Neural progenitor cell (in vitro differentiated cells): Measurements from ENCODE around the gene FBXL20. TPM values are rescaled to one million over a fixed set of nuclear protein-coding genes. Genes with fewer than 3 reads are reported as not detected.
"Not testable (repeated sequence)": the region's sequence is repeated elsewhere in the genome, so short reads cannot be mapped to it uniquely, and the experiment has no call there.

Experiments used
- DNase-seq: peaks from one replicate; pipeline ENCODE4 v3.0.0-alpha.2; 2016; ENCODE audit warnings: low spot score
- H2AFZ ChIP-seq: fragments of 200-600 bp; sonication (generic); replicated peaks from 2 replicates; pipeline ENCODE4 v1.6.1; 2016; ENCODE audit warnings: antibody characterized with exemption
- H3F3A ChIP-seq: fragments of 200-600 bp; sonication (generic); 2 replicates; pipeline ENCODE4 v1.6.1; 2016; ENCODE audit warnings: antibody characterized with exemption, low read depth
- H3K27ac ChIP-seq: fragments of 200-600 bp; sonication (generic); 2 replicates; pipeline ENCODE4 v1.5.1; 2016; ENCODE audit warnings: mild to moderate bottlenecking
- H3K27me3 ChIP-seq: fragments of 200-600 bp; sonication (generic); 2 replicates; pipeline ENCODE4 v1.6.1; 2016; ENCODE audit warnings: mild to moderate bottlenecking, moderate library complexity
- H3K36me3 ChIP-seq: fragments of 200-600 bp; sonication (generic); 2 replicates; pipeline ENCODE4 v1.5.1; 2016
- H3K4me1 ChIP-seq: fragments of 200-600 bp; sonication (generic); 2 replicates; pipeline ENCODE4 v1.6.1; 2016; ENCODE audit warnings: mixed run types
- H3K4me2 ChIP-seq: fragments of 200-600 bp; sonication (generic); 2 replicates; pipeline ENCODE4 v1.6.1; 2016
- H3K4me3 ChIP-seq: fragments of 200-600 bp; sonication (generic); 2 replicates; pipeline ENCODE4 v1.5.1; 2016
- H3K79me2 ChIP-seq: fragments of 200-600 bp; sonication (generic); 2 replicates; pipeline ENCODE4 v1.6.1; 2016; ENCODE audit warnings: low read depth
- H3K9ac ChIP-seq: fragments of 200-600 bp; sonication (generic); 2 replicates; pipeline ENCODE4 v1.6.1; 2016
- H3K9me3 ChIP-seq: fragments of 200-600 bp; sonication (generic); 2 replicates; pipeline ENCODE4 v1.5.1; 2016; ENCODE audit warnings: low read depth
- H4K20me1 ChIP-seq: fragments of 200-600 bp; sonication (generic); 2 replicates; pipeline ENCODE4 v1.6.1; 2016; ENCODE audit warnings: low read depth
- H3K27ac Mint-ChIP-seq: 3 replicates; pipeline ENCODE4 v1.8.0; 2021; ENCODE audit warnings: mixed read lengths
- H3K27me3 Mint-ChIP-seq: 2 replicates; pipeline ENCODE4 v1.8.0; 2022; ENCODE audit warnings: low read depth, mild to moderate bottlenecking, inconsistent platforms, moderate library complexity, mixed read lengths; ENCODE audit not compliant: insufficient read depth
- H3K36me3 Mint-ChIP-seq: 3 replicates; pipeline ENCODE4 v1.8.0; 2021; ENCODE audit warnings: mixed read lengths
- H3K4me1 Mint-ChIP-seq: 3 replicates; pipeline ENCODE4 v1.8.0; 2021; ENCODE audit warnings: mixed read lengths
- H3K4me3 Mint-ChIP-seq: 3 replicates; pipeline ENCODE4 v1.8.0; 2021; ENCODE audit warnings: mild to moderate bottlenecking, moderate library complexity, mixed read lengths
- H3K9me3 Mint-ChIP-seq: 3 replicates; pipeline ENCODE4 v1.8.0; 2020; ENCODE audit warnings: mixed read lengths
- CTCF ChIP-seq: fragments of 200-600 bp; sonication (generic); IDR thresholded peaks from 2 replicates; pipeline ENCODE4 v1.5.1; 2017; ENCODE audit warnings: antibody characterized with exemption, mild to moderate bottlenecking
- EZH2 ChIP-seq: fragments of 200-600 bp; sonication (generic); IDR thresholded peaks from 2 replicates; pipeline ENCODE4 v1.6.1; 2017; ENCODE audit warnings: antibody characterized with exemption, mild to moderate bottlenecking, moderate library complexity
- EZH2phosphoT487 ChIP-seq: fragments of 200-600 bp; sonication (generic); IDR thresholded peaks from 2 replicates; pipeline ENCODE4 v1.6.1; 2017; ENCODE audit warnings: antibody characterized with exemption
- total RNA-seq: library from RNA; depleted of rRNA; stranded (reverse); fragments of >200 nt; gene quantifications from 2 replicates; pipeline ENCODE4 v1.2.3, GENCODE V29; 2015; ENCODE audit warnings: low replicate concordance

The FBXL20 gene
- total RNA-seq, 1 donor from 2014 or later: 19.9 TPM

GRCh38 chr17:39281806-39282205 lies 119.6 kb downstream of the FBXL20 start:
- H3K4me1 ChIP-seq: no peaks in the 10 kb centered on the region
- Mint-ChIP-seq H3K27me3 (no peaks in the 10 kb centered on the region), H3K4me1 (no peaks in the 10 kb centered on the region), H3K9me3 (no peaks in the 10 kb centered on the region), H3K4me3 (no peak overlapping the region), H3K27ac (no peak overlapping the region), H3K36me3 (peaks cover 1% of the 10 kb centered on the region)
- peaks cover 9% of the 10 kb centered on the region for H3K36me3 ChIP-seq
- H3K4me2 ChIP-seq: no peak overlapping the region
- no peaks in the 10 kb centered on the region for H3K79me2 ChIP-seq
- no peaks in the 10 kb centered on the region for H3K9me3 ChIP-seq
- H3K27me3 ChIP-seq: no peaks in the 10 kb centered on the region
- no peak overlapping the region for H3K4me3 ChIP-seq
- no peak overlapping the region for H2AFZ ChIP-seq
- no peak overlapping the region for H3K9ac ChIP-seq
- TF ChIP-seq EZH2phosphoT487 (no peak), EZH2 (no peak), CTCF (no peak)
- H3F3A ChIP-seq: no peaks in the 10 kb centered on the region
- no peak for DNase-seq
- no peaks in the 10 kb centered on the region for H4K20me1 ChIP-seq
- no peak overlapping the region for H3K27ac ChIP-seq

GRCh38 chr17:39278246-39278645 lies 123.2 kb downstream of the FBXL20 start:
- H3K4me3 ChIP-seq: not testable (repeated sequence)

GRCh38 chr17:39277110-39277509 lies 124.3 kb downstream of the FBXL20 start:
- Mint-ChIP-seq H3K4me3 (no peak overlapping the region), H3K4me1 (no peaks in the 10 kb centered on the region), H3K27me3 (no peaks in the 10 kb centered on the region), H3K9me3 (no peaks in the 10 kb centered on the region), H3K36me3 (peaks cover 4% of the 10 kb centered on the region), H3K27ac (no peak overlapping the region)
- Histone ChIP-seq H3K9me3 (no peaks in the 10 kb centered on the region), H3K4me1 (no peaks in the 10 kb centered on the region), H4K20me1 (no peaks in the 10 kb centered on the region), H3K79me2 (no peaks in the 10 kb centered on the region), H3K27me3 (no peaks in the 10 kb centered on the region), H3K36me3 (no peaks in the 10 kb centered on the region), H3K9ac (no peak overlapping the region), H2AFZ (no peak overlapping the region), H3K4me2 (no peak overlapping the region), H3K4me3 (no peak overlapping the region), H3K27ac (no peak overlapping the region), H3F3A (no peaks in the 10 kb centered on the region)
- DNase-seq: no peak
- no peak for TF ChIP-seq EZH2
- TF ChIP-seq EZH2phosphoT487: no peak
- TF ChIP-seq CTCF: no peak

More at GRCh38 chr17:39278246-39278645, 123.2 kb downstream of the FBXL20 start:
- H3K4me1 ChIP-seq, H3K27ac ChIP-seq, H3K4me2 ChIP-seq, H3K27me3 ChIP-seq, H2AFZ ChIP-seq, H3K9me3 Mint-ChIP-seq, DNase-seq, H3K9me3 ChIP-seq, H3F3A ChIP-seq, H3K27ac Mint-ChIP-seq, H3K79me2 ChIP-seq, H3K36me3 Mint-ChIP-seq, H4K20me1 ChIP-seq, H3K36me3 ChIP-seq, H3K9ac ChIP-seq, H3K4me3 Mint-ChIP-seq, H3K27me3 Mint-ChIP-seq, H3K4me1 Mint-ChIP-seq: not testable (repeated sequence)

- no peaks in the 10 kb centered on the region for H3K36me3 ChIP-seq
- no peaks in the 10 kb centered on the region for H3K9me3 ChIP-seq
- H4K20me1 ChIP-seq: no peaks in the 10 kb centered on the region
- no peaks in the 10 kb centered on the region for H3K79me2 ChIP-seq
- H3K4me1 Mint-ChIP-seq: no peaks in the 10 kb centered on the region
- H3K9me3 Mint-ChIP-seq: no peaks in the 10 kb centered on the region
- peaks cover 4% of the 10 kb centered on the region for H3K36me3 Mint-ChIP-seq
- H3K4me3 ChIP-seq: no peak overlapping the region
- no peaks in the 10 kb centered on the region for H3K4me1 ChIP-seq
- H3K27ac Mint-ChIP-seq: no peak overlapping the region
- H3K27me3 ChIP-seq: no peaks in the 10 kb centered on the region
- no peak overlapping the region for H3K4me2 ChIP-seq
- no peak overlapping the region for H2AFZ ChIP-seq
- H3F3A ChIP-seq: no peaks in the 10 kb centered on the region
- no peak overlapping the region for H3K27ac ChIP-seq
- H3K27me3 Mint-ChIP-seq: no peaks in the 10 kb centered on the region
- TF ChIP-seq EZH2 (no peak), CTCF (no peak), EZH2phosphoT487 (no peak)
- no peak overlapping the region for H3K4me3 Mint-ChIP-seq
- H3K9ac ChIP-seq: no peak overlapping the region
- DNase-seq: no peak
Measured at GRCh38 chr17:39276113-39276512, 125.3 kb downstream of the FBXL20 start.
